ENCODE measurements around the gene POLRMT. TPM values are rescaled to one million over a fixed set of nuclear protein-coding genes. Genes with fewer than 3 reads are reported as not detected.

Gene POLRMT
- total RNA-seq, 1 experiment from 2014 or later, result 139 TPM

- TF ChIP-seq ETV6 (CRISPR knock-in tag; IDR thresholded peaks at IDR 0.05) (peak; percentile 89), ZNF423 (CRISPR knock-in tag; IDR thresholded peaks at IDR 0.05) (no peak), SMAD3 (CRISPR knock-in tag; IDR thresholded peaks at IDR 0.05; ENCODE audit: borderline replicate concordance) (peak; percentile 76; the same call in 1 of the 2 replicates), GTF2I (CRISPR knock-in tag; conservative IDR thresholded peaks at IDR 0.05) (no peak), EMX1 (CRISPR knock-in tag; IDR thresholded peaks at IDR 0.05) (no peak), ZSCAN18 (CRISPR knock-in tag; IDR thresholded peaks at IDR 0.05) (no peak), MXD4 (CRISPR knock-in tag; IDR thresholded peaks at IDR 0.05; ENCODE audit: borderline replicate concordance) (no peak), ATF2 (CRISPR knock-in tag; IDR thresholded peaks at IDR 0.05; ENCODE audit: borderline replicate concordance, low read depth) (no peak), ZMAT4 (CRISPR knock-in tag; IDR thresholded peaks at IDR 0.05) (no peak), ZNF671 (CRISPR knock-in tag; IDR thresholded peaks at IDR 0.05) (no peak), MAX (CRISPR knock-in tag; IDR thresholded peaks at IDR 0.05) (no peak), ZNF317 (CRISPR knock-in tag; IDR thresholded peaks at IDR 0.05; ENCODE audit: borderline replicate concordance, low read depth) (no peak), SMAD4 (CRISPR knock-in tag; IDR thresholded peaks at IDR 0.05) (peak; percentile 51; the same call in 1 of the 2 replicates), ZBTB43 (CRISPR knock-in tag; IDR thresholded peaks at IDR 0.05) (peak; percentile 84; the same call in 1 of the 2 replicates), CREM (CRISPR knock-in tag; IDR thresholded peaks at IDR 0.05) (no peak; the same call in 1 of the 2 replicates)
- TF ChIP-seq, protein P1, sequence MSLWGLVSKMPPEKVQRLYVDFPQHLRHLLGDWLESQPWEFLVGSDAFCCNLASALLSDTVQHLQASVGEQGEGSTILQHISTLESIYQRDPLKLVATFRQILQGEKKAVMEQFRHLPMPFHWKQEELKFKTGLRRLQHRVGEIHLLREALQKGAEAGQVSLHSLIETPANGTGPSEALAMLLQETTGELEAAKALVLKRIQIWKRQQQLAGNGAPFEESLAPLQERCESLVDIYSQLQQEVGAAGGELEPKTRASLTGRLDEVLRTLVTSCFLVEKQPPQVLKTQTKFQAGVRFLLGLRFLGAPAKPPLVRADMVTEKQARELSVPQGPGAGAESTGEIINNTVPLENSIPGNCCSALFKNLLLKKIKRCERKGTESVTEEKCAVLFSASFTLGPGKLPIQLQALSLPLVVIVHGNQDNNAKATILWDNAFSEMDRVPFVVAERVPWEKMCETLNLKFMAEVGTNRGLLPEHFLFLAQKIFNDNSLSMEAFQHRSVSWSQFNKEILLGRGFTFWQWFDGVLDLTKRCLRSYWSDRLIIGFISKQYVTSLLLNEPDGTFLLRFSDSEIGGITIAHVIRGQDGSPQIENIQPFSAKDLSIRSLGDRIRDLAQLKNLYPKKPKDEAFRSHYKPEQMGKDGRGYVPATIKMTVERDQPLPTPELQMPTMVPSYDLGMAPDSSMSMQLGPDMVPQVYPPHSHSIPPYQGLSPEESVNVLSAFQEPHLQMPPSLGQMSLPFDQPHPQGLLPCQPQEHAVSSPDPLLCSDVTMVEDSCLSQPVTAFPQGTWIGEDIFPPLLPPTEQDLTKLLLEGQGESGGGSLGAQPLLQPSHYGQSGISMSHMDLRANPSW (CRISPR knock-in tag; conservative IDR thresholded peaks at IDR 0.05; ENCODE audit: low read depth), result no peak
- TF ChIP-seq, protein P2, sequence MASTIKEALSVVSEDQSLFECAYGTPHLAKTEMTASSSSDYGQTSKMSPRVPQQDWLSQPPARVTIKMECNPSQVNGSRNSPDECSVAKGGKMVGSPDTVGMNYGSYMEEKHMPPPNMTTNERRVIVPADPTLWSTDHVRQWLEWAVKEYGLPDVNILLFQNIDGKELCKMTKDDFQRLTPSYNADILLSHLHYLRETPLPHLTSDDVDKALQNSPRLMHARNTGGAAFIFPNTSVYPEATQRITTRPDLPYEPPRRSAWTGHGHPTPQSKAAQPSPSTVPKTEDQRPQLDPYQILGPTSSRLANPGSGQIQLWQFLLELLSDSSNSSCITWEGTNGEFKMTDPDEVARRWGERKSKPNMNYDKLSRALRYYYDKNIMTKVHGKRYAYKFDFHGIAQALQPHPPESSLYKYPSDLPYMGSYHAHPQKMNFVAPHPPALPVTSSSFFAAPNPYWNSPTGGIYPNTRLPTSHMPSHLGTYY (CRISPR knock-in tag; IDR thresholded peaks at IDR 0.05), result no peak
- TF ChIP-seq, protein P3, sequence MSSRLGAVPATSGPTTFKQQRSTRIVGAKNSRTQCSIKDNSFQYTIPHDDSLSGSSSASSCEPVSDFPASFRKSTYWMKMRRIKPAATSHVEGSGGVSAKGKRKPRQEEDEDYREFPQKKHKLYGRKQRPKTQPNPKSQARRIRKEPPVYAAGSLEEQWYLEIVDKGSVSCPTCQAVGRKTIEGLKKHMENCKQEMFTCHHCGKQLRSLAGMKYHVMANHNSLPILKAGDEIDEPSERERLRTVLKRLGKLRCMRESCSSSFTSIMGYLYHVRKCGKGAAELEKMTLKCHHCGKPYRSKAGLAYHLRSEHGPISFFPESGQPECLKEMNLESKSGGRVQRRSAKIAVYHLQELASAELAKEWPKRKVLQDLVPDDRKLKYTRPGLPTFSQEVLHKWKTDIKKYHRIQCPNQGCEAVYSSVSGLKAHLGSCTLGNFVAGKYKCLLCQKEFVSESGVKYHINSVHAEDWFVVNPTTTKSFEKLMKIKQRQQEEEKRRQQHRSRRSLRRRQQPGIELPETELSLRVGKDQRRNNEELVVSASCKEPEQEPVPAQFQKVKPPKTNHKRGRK (CRISPR knock-in tag; IDR thresholded peaks at IDR 0.05; ENCODE audit: borderline replicate concordance), result no peak; the same call in 1 of the 2 replicates
- TF ChIP-seq, protein P4, sequence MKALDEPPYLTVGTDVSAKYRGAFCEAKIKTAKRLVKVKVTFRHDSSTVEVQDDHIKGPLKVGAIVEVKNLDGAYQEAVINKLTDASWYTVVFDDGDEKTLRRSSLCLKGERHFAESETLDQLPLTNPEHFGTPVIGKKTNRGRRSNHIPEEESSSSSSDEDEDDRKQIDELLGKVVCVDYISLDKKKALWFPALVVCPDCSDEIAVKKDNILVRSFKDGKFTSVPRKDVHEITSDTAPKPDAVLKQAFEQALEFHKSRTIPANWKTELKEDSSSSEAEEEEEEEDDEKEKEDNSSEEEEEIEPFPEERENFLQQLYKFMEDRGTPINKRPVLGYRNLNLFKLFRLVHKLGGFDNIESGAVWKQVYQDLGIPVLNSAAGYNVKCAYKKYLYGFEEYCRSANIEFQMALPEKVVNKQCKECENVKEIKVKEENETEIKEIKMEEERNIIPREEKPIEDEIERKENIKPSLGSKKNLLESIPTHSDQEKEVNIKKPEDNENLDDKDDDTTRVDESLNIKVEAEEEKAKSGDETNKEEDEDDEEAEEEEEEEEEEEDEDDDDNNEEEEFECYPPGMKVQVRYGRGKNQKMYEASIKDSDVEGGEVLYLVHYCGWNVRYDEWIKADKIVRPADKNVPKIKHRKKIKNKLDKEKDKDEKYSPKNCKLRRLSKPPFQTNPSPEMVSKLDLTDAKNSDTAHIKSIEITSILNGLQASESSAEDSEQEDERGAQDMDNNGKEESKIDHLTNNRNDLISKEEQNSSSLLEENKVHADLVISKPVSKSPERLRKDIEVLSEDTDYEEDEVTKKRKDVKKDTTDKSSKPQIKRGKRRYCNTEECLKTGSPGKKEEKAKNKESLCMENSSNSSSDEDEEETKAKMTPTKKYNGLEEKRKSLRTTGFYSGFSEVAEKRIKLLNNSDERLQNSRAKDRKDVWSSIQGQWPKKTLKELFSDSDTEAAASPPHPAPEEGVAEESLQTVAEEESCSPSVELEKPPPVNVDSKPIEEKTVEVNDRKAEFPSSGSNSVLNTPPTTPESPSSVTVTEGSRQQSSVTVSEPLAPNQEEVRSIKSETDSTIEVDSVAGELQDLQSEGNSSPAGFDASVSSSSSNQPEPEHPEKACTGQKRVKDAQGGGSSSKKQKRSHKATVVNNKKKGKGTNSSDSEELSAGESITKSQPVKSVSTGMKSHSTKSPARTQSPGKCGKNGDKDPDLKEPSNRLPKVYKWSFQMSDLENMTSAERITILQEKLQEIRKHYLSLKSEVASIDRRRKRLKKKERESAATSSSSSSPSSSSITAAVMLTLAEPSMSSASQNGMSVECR (CRISPR knock-in tag; IDR thresholded peaks at IDR 0.05; ENCODE audit: borderline replicate concordance), result peak; percentile 91
- TF ChIP-seq, protein P5, sequence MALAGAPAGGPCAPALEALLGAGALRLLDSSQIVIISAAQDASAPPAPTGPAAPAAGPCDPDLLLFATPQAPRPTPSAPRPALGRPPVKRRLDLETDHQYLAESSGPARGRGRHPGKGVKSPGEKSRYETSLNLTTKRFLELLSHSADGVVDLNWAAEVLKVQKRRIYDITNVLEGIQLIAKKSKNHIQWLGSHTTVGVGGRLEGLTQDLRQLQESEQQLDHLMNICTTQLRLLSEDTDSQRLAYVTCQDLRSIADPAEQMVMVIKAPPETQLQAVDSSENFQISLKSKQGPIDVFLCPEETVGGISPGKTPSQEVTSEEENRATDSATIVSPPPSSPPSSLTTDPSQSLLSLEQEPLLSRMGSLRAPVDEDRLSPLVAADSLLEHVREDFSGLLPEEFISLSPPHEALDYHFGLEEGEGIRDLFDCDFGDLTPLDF (CRISPR knock-in tag; IDR thresholded peaks at IDR 0.05), result no peak
These were observed 42.0 kb downstream of the POLRMT start (continued) for GRCh38 chr19:591099-591958.
